H1 (cell line): ENCODE results near the gene SERPINB6. TPM values are rescaled to one million over a fixed set of nuclear protein-coding genes. Genes with fewer than 3 reads are reported as not detected.

Experiments
- SIX5 ChIP-seq: IDR thresholded peaks from 2 replicates; pipeline ENCODE4 v1.6.1; 2011; ENCODE audit warnings: mild to moderate bottlenecking, low read depth, low read length
- TAF1 ChIP-seq: IDR thresholded peaks from 2 replicates; pipeline ENCODE4 v1.6.1; 2011; ENCODE audit warnings: mild to moderate bottlenecking, low read depth, low read length
- polyA plus RNA-seq, 7 experiments: library from polyadenylated mRNA; depleted of rRNA in 3 of 7; stranded (reverse) in 5 of 7; unstranded in 2 of 7; fragments of >200 nt in 5 of 7; fragments of 200-250 nt in 2 of 7; gene quantifications; 1 replicate in 5 of 7; 2 replicates in 1 of 7; 4 replicates in 1 of 7; pipeline versions ENCODE4 v1.2.1 to v1.2.3, GENCODE V29; 2011 to 2013; ENCODE audit warnings: missing spikeins in 2 of 7, mixed read lengths in 2 of 7
- total RNA-seq: library from RNA; stranded (reverse); fragmentation: NEBNext Ultra II Directional; extraction: Animal tissue kit (Norgen Biotek cat#: 25700); gene quantifications from 2 replicates; pipeline ENCODE4 v1.2.1, GENCODE V29; 2021

Gene SERPINB6
- total and polyA plus RNA-seq, 2 of the 8 experiments (the other 6 are each of a cell fraction or from before 2014, with no cell fraction given), result 27.2 to 29.4 TPM

DNA sequence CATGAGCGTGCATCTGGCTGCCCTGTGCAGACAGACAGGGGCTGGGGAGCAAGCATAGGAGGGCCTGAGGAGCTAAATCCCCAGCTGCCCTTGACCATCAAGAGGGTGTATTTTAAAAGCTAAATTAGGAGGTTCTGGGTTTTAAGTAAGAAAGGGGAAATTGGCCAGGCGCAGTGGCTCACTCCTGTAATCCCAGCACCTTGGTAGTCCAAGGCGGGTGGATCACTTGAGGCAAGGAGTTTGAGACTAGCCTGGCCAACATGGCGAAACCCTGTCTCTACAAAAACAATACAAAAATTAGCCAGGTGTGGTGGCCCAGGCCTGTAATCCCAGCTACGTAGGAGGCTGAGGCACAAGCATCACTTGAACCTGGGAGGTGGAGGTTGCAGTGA is 27.8 kb downstream of the SERPINB6 start (continued):
- no peak for TF ChIP-seq TAF1
- TF ChIP-seq SIX5, result no peak
